Neuron (in vitro differentiated cells): ENCODE measurements around the gene RIMBP2.
"Not testable (repeated sequence)": the region's sequence is repeated elsewhere in the genome, so short reads cannot be mapped to it uniquely, and the experiment has no call there.

Source experiments
- H2AFZ ChIP-seq: one replicate; pipeline ENCODE4 v1.6.1; 2013; ENCODE audit warnings: low read depth, mild to moderate bottlenecking, inconsistent platforms, low read length, moderate library complexity
- H3K27me3 ChIP-seq: one replicate; pipeline ENCODE4 v1.6.1; 2013; ENCODE audit warnings: low read length; ENCODE audit not compliant: insufficient read depth
- H3K36me3 ChIP-seq: one replicate; pipeline ENCODE4 v1.6.1; 2013; ENCODE audit warnings: low read length; ENCODE audit not compliant: insufficient read depth
- H3K4me1 ChIP-seq: one replicate; pipeline ENCODE4 v1.6.1; 2013; ENCODE audit warnings: low read length; ENCODE audit not compliant: insufficient read depth
- H3K4me3 ChIP-seq: 2 replicates; pipeline ENCODE4 v1.5.1; 2013; ENCODE audit warnings: mild to moderate bottlenecking, low read length, moderate library complexity
- H3K9me3 ChIP-seq: one replicate; pipeline ENCODE4 v1.6.1; 2013; ENCODE audit warnings: low read length

RIMBP2 gene, protein sequence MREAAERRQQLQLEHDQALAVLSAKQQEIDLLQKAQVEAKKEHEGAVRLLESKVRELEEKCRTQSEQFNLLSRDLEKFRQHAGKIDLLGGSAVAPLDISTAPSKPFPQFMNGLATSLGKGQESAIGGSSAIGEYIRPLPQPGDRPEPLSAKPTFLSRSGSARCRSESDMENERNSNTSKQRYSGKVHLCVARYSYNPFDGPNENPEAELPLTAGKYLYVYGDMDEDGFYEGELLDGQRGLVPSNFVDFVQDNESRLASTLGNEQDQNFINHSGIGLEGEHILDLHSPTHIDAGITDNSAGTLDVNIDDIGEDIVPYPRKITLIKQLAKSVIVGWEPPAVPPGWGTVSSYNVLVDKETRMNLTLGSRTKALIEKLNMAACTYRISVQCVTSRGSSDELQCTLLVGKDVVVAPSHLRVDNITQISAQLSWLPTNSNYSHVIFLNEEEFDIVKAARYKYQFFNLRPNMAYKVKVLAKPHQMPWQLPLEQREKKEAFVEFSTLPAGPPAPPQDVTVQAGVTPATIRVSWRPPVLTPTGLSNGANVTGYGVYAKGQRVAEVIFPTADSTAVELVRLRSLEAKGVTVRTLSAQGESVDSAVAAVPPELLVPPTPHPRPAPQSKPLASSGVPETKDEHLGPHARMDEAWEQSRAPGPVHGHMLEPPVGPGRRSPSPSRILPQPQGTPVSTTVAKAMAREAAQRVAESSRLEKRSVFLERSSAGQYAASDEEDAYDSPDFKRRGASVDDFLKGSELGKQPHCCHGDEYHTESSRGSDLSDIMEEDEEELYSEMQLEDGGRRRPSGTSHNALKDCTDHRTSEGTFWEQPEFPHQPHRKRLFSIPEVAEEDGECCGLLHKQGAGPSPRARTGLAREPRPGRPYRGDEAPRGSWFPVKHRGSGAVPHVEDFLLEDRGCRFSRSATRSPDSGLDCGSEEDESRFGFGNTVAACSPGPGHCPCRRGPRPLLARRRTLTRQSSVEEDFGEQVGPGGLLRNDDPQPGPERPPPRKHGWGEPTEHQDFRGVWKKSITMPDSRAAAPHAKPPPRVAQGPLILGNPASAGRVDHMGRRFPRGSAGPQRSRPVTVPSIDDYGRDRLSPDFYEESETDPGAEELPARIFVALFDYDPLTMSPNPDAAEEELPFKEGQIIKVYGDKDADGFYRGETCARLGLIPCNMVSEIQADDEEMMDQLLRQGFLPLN (N-terminal part only)

GRCh38 chr12:130715998-130716968 is at the start of gene RIMBP2:
TSS of gene RIMBP2 (minus strand) at chr12:130716299. CDS start at chr12:130479013, 237,286 bp downstream.
- Histone ChIP-seq H3K9me3 (no peaks in the 10 kb centered on the region), H3K4me1 (peaks cover 20% of the 10 kb centered on the region), H3K4me3 (peak within 1 kb of the TSS; percentile 32), H2AFZ (no peak within 1 kb of the TSS), H3K36me3 (no peaks in the 10 kb centered on the region), H3K27me3 (peaks cover 24% of the 10 kb centered on the region)

DNA sequence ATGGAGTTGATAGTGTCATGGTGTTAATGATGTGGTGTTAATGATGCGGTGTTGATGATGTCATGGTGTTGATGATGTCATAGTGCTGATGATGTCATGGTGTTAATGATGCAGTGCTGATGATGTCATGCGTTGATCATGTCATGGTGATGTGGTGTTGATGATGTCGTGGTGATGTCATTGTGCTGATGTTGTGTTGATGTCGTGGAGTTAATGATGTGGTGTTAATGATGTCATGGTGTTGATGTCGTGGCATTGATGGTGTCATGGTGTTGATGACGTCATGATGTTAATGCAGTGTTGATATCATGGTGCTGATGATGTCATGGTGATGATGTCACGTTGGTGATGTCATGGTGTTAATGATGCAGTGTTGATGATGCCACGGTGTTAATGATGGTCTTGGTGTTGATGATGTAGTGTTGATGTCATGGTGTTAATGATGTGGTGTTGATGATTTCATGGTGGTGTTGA is 49.1 kb upstream of the RIMBP2 start:
- H3K4me3 ChIP-seq, result no peak overlapping the region
- no peaks in the 10 kb centered on the region for H3K9me3 ChIP-seq
- H3K36me3 ChIP-seq, result no peaks in the 10 kb centered on the region
- no peaks in the 10 kb centered on the region for H3K27me3 ChIP-seq
- H2AFZ ChIP-seq, result no peak overlapping the region
- no peaks in the 10 kb centered on the region for H3K4me1 ChIP-seq

DNA sequence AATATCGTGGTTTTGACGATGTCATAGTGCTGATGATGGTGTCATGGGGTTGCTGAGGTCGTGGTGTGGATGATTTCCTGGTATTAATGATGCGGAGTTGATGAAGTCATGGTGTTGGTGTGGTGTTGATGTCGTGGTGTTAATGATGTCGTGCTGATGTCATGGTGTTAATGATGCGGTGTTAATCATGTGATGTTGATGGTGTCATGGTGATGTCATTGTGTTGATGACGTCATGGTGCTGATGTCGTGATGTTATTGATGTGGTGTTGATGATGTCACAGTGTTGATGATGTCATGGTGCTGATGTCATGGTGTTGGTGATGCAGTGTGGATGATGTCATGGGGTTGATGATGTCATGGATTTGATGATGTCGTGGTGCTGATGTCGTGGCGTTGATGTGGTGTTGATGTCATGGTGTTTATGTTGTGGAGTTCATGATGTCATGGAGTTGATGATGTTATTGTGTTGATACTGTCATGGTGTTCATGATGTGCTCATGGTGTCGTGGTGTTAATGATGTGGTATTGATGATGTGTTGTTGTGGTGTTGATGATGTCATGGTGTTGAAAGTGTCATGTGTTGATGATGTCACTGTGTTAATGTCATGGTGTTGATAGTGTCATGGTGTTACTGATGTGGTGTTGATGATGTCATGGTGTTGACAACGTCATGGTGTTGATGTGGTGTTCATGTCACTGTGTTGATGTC is 48.5 kb upstream of the RIMBP2 start:
- Histone ChIP-seq H3K27me3 (no peaks in the 10 kb centered on the region), H3K4me1 (no peaks in the 10 kb centered on the region), H3K9me3 (no peaks in the 10 kb centered on the region), H3K36me3 (no peaks in the 10 kb centered on the region), H2AFZ (no peak overlapping the region), H3K4me3 (no peak overlapping the region)

GRCh38 chr12:130764073-130764472 is 48.0 kb upstream of the RIMBP2 start:
- Histone ChIP-seq H3K27me3 (no peaks in the 10 kb centered on the region), H2AFZ (no peak overlapping the region), H3K9me3 (no peaks in the 10 kb centered on the region), H3K36me3 (no peaks in the 10 kb centered on the region), H3K4me3 (no peak overlapping the region), H3K4me1 (no peaks in the 10 kb centered on the region)

GRCh38 chr12:130762319-130762675 is 46.2 kb upstream of the RIMBP2 start:
- Histone ChIP-seq H3K36me3 (no peaks in the 10 kb centered on the region), H2AFZ (no peak overlapping the region), H3K4me3 (no peak overlapping the region), H3K9me3 (no peaks in the 10 kb centered on the region), H3K4me1 (no peaks in the 10 kb centered on the region), H3K27me3 (no peaks in the 10 kb centered on the region)

- no peaks in the 10 kb centered on the region for H3K4me1 ChIP-seq
- H3K4me3 ChIP-seq, result no peak overlapping the region
- H2AFZ ChIP-seq, result no peak overlapping the region
- no peaks in the 10 kb centered on the region for H3K27me3 ChIP-seq
- no peaks in the 10 kb centered on the region for H3K36me3 ChIP-seq
- H3K9me3 ChIP-seq, result no peaks in the 10 kb centered on the region
Measured at GRCh38 chr12:130761537-130762318, 45.6 kb upstream of the RIMBP2 start.

GRCh38 chr12:130754234-130754901 is 38.3 kb upstream of the RIMBP2 start:
- no peak overlapping the region for H3K4me3 ChIP-seq
- no peak overlapping the region for H2AFZ ChIP-seq
- peaks cover 8% of the 10 kb centered on the region for H3K4me1 ChIP-seq
- H3K27me3 ChIP-seq, result no peaks in the 10 kb centered on the region
- H3K9me3 ChIP-seq, result no peaks in the 10 kb centered on the region
- no peaks in the 10 kb centered on the region for H3K36me3 ChIP-seq

DNA sequence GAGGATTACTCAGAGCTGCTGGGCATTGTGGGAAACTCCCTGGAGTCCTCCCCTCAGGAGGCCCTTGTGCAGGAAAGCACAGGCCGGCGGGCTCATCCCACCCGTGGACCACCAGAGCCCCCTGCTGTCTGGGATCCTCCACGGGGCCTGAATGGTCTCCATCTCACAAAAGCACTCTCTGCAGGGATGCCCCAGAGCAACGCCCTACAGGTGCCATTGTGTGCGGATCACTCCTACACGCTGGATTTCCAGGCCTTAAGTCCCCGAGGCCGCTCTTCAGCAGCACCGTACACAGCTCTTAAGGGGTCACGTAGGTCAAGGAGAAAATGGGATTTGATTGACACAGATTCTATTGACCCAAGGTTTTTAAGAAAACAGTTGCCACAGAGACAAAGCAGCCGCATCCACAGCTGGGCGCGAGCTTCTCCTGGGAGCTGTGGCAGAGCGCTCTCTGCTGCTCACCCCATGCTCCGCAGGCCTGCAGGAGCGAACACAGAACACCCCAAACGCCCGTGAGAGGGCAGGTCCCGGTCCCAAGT is 36.7 kb upstream of the RIMBP2 start:
- Histone ChIP-seq H3K36me3 (no peaks in the 10 kb centered on the region), H3K27me3 (no peaks in the 10 kb centered on the region), H3K4me1 (peaks cover 8% of the 10 kb centered on the region), H3K9me3 (no peaks in the 10 kb centered on the region), H3K4me3 (no peak overlapping the region), H2AFZ (no peak overlapping the region)

DNA sequence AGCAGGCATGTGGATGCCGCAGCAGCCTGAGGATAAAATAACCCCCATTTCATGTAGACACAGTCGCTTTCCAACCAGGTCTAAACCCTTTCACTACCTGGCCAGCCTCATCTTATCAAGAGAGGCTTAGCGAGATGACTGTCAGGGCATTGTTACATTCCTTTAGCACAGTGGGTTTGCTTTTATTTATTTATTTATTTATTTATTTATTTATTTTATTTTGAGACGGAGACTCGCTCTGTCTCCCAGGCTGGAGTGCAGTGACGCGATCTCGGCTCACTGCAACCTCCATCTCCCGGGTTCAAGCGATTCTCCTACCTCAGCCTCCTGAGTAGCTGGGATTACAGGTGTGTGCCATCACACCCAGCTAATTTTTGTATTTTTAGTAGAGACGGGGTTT is 35.9 kb upstream of the RIMBP2 start:
- H3K27me3 ChIP-seq, H3K36me3 ChIP-seq, H3K4me3 ChIP-seq, H3K4me1 ChIP-seq, H2AFZ ChIP-seq, H3K9me3 ChIP-seq: not testable (repeated sequence)

DNA sequence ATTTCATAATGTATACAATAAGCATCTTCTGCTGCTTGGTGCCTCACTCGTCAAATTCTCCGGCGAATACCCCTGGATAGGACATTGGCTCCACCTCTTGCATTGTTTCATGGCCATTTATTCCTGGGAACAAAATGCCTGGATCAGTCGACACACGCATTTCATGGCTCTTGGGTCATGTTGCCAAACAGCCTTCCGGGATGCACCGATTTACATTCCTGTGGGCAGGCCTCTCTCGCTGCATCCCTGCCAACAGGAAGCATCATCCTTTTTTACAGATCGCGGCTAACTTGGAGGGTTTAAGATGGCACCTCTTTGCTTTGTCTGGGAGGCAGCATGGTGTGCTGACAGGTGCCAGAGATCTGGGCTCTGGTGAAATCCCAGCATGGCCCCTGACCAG is 32.7 kb upstream of the RIMBP2 start:
- H3K9me3 ChIP-seq, result no peaks in the 10 kb centered on the region
- H3K27me3 ChIP-seq, result no peaks in the 10 kb centered on the region
- H2AFZ ChIP-seq, result no peak overlapping the region
- no peaks in the 10 kb centered on the region for H3K36me3 ChIP-seq
- H3K4me1 ChIP-seq, result peaks cover 8% of the 10 kb centered on the region
- H3K4me3 ChIP-seq, result no peak overlapping the region
